GM18868 (cell line): ENCODE results near the gene RUNDC3A.

Experiments used
- ATAC-seq: cut with Tn5 transposase; IDR thresholded peaks from one replicate; pipeline ENCODE4 v1.9.1; 2021; ENCODE audit warnings: mild to moderate bottlenecking, moderate library complexity; ENCODE audit not compliant: unreplicated experiment

RUNDC3A gene

DNA sequence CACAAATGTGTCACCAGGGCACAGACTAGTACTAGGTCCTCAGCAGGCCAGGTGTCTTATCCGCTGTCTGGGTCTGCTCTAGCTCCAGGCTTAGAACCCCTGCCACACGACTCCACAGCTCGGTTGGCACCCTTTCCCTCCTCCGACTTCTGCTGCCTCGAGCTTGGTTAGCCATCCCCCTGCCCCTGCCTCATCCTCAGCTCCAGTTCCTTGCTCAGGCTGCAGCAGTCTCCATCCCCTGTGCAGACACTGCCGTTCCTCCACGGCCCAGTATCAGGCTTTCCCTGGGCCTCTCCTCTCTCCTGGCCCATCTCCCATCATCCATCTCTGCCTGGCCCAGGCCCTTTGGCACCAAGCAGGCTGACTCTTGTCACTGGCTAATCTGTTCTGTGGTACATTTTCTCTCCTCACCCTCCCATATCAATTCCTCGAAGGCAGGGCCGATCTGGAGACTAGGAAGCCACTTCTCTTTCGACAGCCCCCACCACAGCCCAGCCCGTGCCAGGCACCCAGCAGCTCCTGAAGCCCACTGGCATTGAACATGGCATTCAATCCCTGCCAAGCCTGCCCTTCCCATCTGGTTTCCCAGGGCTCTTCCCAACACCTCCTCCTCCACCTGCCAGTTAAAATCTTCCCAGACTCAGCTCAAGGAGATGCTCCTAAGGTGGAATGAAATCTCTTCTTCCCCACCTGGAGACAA is 35.3 kb downstream of the RUNDC3A start:
- ATAC-seq = no peak

GRCh38 chr17:44344939-44345453 is 36.6 kb downstream of the RUNDC3A start, which contains the start of gene GRN:
TSS of gene GRN (plus strand) at chr17:44345302. CDS start at chr17:44349165, 3,863 bp downstream.
- peak; percentile 42 for ATAC-seq

GRCh38 chr17:44345454-44346026 is 37.1 kb downstream of the RUNDC3A start:
- ATAC-seq = no peak

- ATAC-seq = no peak
These were observed 37.9 kb downstream of the RUNDC3A start for GRCh38 chr17:44346064-44346844.

DNA sequence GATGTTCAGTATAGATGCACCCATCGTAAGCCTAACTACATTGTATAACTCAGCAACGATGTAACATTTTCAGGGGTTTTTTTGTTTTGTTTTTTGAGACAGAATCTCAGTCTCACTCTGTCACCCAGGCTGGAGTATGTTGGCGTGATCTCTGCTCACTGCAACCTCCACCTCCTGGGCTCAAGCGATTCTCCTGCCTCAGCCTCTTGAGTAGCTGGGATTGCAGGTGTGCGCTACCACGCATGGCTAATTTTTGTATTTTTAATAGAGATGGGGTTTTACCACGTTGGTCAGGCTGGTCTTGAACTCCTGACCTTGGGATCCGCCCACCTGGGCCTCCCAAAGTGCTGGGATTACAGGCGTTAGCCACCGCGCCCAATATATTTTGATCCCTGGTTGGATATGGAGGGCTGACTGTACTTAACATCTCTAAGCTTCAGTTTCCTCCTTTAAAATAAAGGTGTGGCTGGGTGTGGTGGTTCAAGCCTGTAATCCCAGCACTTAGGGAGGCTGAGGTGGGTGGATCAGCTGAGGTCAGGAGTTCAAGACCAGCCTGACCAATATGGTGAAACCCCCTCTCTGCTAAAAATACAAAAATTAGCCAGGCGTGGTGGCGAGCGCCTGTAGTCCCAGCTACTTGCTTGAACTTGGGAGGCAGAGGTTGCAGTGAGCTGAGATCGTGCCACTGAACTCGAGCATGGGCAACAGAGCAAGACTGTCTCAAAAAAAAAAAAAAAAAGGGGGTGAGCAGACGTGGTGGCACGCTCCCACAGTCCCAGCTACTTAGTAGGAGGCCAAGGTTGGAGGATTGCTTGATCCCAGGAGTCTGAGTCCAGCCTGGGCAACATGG is 39.0 kb downstream of the RUNDC3A start:
- ATAC-seq = peak; percentile 17

DNA sequence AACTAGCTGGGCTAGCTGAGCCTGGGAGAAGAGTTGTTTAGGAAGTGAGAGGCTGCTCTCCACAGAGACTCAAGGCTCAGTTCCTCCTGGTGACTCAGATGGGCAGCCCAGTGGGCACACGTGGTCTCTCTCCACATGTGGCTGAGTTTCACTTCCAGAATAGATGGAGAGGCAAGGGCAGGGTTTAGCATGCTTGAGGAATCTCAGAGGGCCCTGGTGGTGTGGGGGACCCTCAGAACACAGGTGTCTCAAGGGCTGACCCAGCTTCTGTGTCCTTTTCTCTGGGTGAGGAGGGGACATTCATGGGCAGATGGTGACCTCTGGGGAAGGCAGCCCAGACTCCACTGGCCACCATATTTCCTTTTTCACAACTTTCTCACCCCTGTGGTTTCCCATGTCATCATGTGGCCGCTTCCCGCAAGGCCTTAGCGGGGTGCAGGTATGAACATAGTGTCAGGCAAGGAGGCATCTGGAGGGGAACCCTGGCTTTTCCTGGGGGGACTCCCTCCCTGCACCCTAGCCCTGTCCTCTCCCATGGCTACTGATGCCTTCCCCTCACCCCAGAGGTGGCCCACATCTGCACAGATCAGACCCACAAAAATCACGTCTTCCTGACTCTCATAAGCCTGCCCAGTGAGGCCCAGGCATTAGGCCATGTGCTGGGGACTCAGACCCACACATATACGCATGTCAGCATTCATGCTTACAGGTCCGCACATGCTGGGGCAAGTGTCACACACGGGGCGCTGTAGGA is 40.0 kb downstream of the RUNDC3A start:
- ATAC-seq = peak; percentile 66

DNA sequence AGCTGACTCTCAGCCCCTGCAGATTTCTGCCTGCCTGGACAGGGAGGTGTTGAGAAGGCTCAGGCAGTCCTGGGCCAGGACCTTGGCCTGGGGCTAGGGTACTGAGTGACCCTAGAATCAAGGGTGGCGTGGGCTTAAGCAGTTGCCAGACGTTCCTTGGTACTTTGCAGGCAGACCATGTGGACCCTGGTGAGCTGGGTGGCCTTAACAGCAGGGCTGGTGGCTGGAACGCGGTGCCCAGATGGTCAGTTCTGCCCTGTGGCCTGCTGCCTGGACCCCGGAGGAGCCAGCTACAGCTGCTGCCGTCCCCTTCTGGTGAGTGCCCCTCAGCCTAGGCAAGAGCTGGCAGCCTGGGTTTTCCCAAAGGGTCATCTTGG is 40.6 kb downstream of the RUNDC3A start:
- no peak for ATAC-seq

DNA sequence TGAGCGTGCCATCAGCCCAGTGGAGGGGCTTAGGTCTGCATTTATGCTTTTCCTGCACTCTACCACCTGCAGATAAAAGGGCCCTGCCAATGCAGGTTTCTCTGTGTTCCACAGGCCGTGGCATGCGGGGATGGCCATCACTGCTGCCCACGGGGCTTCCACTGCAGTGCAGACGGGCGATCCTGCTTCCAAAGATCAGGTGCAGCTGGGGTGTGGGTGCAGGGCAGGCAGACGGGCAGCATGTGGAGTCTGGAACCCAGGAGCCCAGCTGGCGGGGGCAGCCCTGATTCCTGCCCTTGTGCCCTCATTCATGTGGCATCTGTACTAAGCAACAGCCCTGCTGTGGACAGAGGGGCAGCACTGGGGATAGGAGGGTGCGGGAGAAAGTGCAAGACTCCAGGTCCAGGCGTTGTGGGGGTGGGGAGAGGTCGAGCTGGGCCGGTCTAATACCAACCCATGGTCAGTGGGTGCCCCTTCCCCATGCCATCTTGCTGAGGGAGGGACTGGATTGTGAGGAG is 41.2 kb downstream of the RUNDC3A start:
- no peak for ATAC-seq

DNA sequence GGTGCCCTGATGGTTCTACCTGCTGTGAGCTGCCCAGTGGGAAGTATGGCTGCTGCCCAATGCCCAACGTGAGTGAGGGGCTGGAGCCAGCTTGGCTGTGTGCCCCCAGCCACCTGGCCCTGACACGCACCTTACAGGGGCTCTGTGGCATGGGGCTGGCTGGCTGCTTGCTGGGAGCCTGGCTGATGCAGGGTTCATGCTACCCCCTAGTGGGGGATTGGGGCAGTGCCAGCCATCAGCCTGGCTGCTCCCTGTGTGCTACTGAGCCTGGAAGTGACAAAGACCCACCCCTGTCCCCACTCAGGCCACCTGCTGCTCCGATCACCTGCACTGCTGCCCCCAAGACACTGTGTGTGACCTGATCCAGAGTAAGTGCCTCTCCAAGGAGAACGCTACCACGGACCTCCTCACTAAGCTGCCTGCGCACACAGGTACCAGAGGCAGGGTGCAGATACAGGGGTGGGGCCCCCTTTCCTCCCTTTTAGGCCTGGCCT is 42.4 kb downstream of the RUNDC3A start:
- ATAC-seq = no peak

DNA sequence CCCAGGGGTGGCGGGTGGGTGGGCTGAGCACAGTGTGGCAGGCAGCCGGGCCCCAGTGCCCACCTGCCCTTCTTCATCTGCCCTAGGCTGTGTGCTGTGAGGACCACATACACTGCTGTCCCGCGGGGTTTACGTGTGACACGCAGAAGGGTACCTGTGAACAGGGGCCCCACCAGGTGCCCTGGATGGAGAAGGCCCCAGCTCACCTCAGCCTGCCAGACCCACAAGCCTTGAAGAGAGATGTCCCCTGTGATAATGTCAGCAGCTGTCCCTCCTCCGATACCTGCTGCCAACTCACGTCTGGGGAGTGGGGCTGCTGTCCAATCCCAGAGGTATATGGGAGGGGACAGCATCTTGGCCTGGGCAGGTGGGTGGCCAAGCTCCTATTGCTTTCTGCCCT is 43.1 kb downstream of the RUNDC3A start:
- ATAC-seq = no peak

DNA sequence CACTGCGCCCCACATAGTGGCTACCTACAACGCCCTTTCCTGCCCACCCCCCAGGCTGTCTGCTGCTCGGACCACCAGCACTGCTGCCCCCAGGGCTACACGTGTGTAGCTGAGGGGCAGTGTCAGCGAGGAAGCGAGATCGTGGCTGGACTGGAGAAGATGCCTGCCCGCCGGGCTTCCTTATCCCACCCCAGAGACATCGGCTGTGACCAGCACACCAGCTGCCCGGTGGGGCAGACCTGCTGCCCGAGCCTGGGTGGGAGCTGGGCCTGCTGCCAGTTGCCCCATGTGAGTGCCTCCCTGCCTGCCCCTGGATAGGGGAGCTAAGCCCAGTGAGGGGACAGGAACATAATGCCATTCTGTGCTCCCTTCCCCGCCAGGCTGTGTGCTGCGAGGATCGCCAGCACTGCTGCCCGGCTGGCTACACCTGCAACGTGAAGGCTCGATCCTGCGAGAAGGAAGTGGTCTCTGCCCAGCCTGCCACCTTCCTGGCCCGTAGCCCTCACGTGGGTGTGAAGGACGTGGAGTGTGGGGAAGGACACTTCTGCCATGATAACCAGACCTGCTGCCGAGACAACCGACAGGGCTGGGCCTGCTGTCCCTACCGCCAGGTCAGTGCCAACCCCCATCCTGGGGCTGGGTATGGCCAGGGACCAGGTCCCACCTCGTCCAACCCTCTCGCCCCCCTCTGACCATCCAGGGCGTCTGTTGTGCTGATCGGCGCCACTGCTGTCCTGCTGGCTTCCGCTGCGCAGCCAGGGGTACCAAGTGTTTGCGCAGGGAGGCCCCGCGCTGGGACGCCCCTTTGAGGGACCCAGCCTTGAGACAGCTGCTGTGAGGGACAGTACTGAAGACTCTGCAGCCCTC is 43.8 kb downstream of the RUNDC3A start:
- no peak for ATAC-seq

DNA sequence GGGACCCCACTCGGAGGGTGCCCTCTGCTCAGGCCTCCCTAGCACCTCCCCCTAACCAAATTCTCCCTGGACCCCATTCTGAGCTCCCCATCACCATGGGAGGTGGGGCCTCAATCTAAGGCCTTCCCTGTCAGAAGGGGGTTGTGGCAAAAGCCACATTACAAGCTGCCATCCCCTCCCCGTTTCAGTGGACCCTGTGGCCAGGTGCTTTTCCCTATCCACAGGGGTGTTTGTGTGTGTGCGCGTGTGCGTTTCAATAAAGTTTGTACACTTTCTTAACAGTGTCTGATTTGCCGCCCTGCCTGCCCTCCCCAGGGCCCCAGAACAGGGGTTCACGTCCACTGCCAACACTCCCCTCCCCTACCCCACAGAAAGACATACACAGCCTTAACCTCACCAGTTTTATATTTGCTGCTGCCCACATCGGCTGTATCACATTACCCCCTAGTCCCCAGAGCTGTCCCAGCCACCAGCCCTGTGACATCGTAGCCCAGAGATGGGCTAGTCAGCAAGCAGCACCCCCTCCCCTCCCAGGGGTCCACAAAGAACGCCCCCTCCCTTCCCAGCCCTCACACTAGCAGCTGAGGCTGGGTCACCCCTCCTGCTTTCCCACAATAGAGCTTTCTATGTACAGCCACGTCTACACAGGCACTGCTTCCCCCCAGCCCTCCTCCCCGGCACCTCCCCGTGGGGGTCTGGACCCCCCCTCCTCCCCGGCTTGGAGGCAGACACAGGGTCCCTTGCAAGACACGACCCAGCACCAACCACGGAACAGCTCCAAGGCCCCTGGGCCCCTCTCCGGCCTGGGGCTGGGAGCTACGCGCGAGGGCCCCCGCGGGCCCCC is 44.6 kb downstream of the RUNDC3A start:
- no peak for ATAC-seq

GRCh38 chr17:44353672-44354331 is 45.4 kb downstream of the RUNDC3A start:
- no peak for ATAC-seq

- ATAC-seq = no peak
These were observed 46.5 kb downstream of the RUNDC3A start for GRCh38 chr17:44354582-44355561.

- no peak for ATAC-seq
These were observed 47.3 kb downstream of the RUNDC3A start for GRCh38 chr17:44355642-44356099.

DNA sequence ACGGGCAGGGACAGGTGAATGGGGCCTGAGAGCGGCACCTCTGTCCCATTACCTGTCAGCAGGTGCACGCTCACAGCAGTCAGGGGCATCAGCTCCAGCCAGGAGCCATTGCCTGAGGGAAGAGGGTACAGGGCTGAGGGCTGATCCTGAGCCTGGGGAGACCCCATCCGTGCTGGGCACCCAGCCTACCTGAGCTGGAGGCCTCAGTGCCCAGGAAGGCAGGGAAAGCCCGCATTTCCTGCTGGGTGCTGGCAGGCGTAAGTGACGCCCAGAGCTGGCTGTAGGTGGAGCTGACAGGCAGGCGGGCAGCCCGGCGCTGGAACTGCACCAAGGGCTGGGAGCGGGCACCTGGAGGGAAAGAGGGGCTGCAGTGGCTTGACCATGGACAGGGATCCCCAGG is 47.8 kb downstream of the RUNDC3A start:
- ATAC-seq = no peak
